ENCODE data around the gene FRMPD4. TPM values are rescaled to one million over a fixed set of nuclear protein-coding genes. Genes with fewer than 3 reads are reported as not detected.

Gene FRMPD4
- total RNA-seq, 2 donors from 2014 or later: 0.02 to 0.35 TPM

GRCh38 chrX:12722314-12722713, 584.0 kb downstream of the FRMPD4 start:
- intact Hi-C loops (cut with DNase I): no loop called here

DNA sequence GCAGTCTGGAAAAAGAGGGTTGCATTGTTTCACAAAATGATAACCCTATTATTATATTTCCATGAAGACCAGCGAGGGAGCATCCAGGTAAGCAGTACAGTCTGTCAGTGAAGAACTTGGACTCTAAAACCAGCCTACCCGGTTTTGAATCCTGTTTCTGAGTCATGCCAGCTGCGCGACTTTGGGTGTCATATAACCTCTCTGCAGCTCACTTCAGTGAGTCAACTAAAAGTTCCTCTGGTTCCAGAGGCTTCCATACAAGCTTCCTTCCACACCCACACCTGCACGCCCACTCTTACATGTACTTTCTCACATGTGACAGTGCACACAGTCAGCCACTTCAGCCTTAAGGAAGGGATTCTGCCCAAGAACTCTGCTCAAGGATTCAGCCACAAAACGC, 603.1 kb downstream of the FRMPD4 start:
- Histone ChIP-seq H3K4me1 (no peaks in the 10 kb centered on the region), H3K4me3 (no peak overlapping the region), H3K27me3 (no peaks in the 10 kb centered on the region), H3K36me3 (no peaks in the 10 kb centered on the region), H3K9ac (ENCODE audit: low read depth in 2 of 2, low read length in 2 of 2) (no peak overlapping the region), H3K27ac (no peak overlapping the region), H3K9me3 (no peaks in the 10 kb centered on the region)
- DNase-seq: no peak
- no peak for TF ChIP-seq CTCF (IDR thresholded peaks at IDR 0.05)
- intact Hi-C loops (cut with DNase I): no loop called here

More at GRCh38 chrX:12722314-12722713, 584.0 kb downstream of the FRMPD4 start:
- H3K36me3 ChIP-seq: no peaks in the 10 kb centered on the region
- no peaks in the 10 kb centered on the region for H3K9me3 ChIP-seq
- no peaks in the 10 kb centered on the region for H3K4me1 ChIP-seq
- H3K9ac ChIP-seq (ENCODE audit: low read depth in 2 of 2, low read length in 2 of 2): no peak overlapping the region
- no peak for DNase-seq
- no peak for TF ChIP-seq CTCF (IDR thresholded peaks at IDR 0.05)
- no peak overlapping the region for H3K27ac ChIP-seq
- H3K27me3 ChIP-seq: no peaks in the 10 kb centered on the region
- no peak overlapping the region for H3K4me3 ChIP-seq

DNA sequence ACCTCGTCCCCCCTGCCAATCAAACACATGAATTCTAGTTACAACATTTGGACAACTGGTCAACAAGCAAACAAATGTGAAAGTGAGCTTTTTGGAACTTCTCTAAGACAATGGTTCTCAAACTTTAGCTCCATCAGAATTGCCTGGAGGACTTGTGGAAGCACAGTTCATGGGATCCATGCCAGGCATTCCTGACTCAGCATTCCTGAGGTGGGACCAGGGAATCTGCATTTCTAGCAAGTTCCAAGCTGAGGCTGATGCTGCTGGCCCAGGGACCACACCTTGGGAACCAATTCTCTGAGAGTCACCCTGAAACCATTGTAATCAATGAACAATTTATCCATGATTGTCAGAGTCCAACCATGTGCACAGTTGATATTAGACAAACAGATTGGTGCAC, 609.2 kb downstream of the FRMPD4 start:
- DNase-seq: no peak
- intact Hi-C loops (cut with DNase I): no loop called here
- Histone ChIP-seq H3K9ac (ENCODE audit: low read depth in 2 of 2, low read length in 2 of 2) (no peak overlapping the region), H3K36me3 (no peaks in the 10 kb centered on the region), H3K9me3 (no peaks in the 10 kb centered on the region), H3K27ac (no peak overlapping the region), H3K4me3 (no peak overlapping the region), H3K27me3 (no peaks in the 10 kb centered on the region), H3K4me1 (no peaks in the 10 kb centered on the region)
- TF ChIP-seq CTCF (IDR thresholded peaks at IDR 0.05): no peak

DNA sequence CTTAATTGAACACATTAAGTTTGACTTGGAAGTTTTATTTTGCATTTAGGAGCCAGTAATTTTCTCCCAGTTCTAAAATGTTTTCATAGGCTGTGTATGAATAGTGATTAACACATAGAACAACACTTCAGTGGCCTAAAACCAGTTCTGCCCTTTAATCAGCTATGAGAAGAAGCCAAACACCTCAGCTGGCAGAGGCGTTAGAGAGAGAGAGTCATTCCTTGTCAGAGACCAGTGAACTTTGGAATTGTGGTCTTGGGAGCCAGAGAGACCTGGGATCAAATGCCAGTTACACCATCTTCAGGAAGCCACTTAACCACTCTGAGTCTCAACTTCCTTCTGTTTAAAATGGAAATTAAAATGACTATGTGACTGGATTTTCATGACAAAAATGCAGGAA, 613.6 kb downstream of the FRMPD4 start:
- no peak for DNase-seq
- Histone ChIP-seq H3K9me3 (no peaks in the 10 kb centered on the region), H3K27me3 (no peaks in the 10 kb centered on the region), H3K27ac (no peak overlapping the region), H3K4me3 (no peak overlapping the region), H3K4me1 (no peaks in the 10 kb centered on the region), H3K9ac (ENCODE audit: low read depth in 2 of 2, low read length in 2 of 2) (no peak overlapping the region), H3K36me3 (no peaks in the 10 kb centered on the region)
- intact Hi-C loops (cut with DNase I): no loop called here
- no peak for TF ChIP-seq CTCF (IDR thresholded peaks at IDR 0.05)

DNA sequence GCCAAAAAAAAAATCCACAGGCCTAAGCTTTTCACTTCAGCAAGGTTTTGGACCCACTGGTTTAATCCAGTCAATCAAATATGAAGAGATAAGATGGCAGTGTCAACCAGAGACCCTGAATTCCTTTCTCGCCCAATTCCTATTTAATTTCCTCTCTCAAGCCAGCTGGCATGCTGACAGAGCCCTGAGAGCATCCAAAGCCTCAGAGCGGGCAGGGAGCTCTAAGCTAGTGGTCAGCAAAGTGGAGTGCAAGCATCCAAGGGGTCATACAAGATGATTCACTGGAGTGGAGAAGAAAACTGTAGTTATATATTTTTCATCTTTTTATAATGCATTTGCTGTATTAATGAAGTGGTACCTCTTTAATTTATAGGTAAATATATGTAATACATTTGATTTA, 615.1 kb downstream of the FRMPD4 start:
- H3K27me3 ChIP-seq: no peaks in the 10 kb centered on the region
- no peak overlapping the region for H3K9ac ChIP-seq (ENCODE audit: low read depth in 2 of 2, low read length in 2 of 2)
- no peak overlapping the region for H3K4me3 ChIP-seq
- no peak overlapping the region for H3K27ac ChIP-seq
- no peak for TF ChIP-seq CTCF (IDR thresholded peaks at IDR 0.05)
- no peak for DNase-seq
- H3K9me3 ChIP-seq: no peaks in the 10 kb centered on the region
- H3K4me1 ChIP-seq: no peaks in the 10 kb centered on the region
- intact Hi-C loops (cut with DNase I): no loop called here
- H3K36me3 ChIP-seq: no peaks in the 10 kb centered on the region

- Histone ChIP-seq H3K27ac (no peak overlapping the region), H3K27me3 (no peaks in the 10 kb centered on the region), H3K4me3 (no peak overlapping the region), H3K9me3 (no peaks in the 10 kb centered on the region), H3K9ac (ENCODE audit: low read depth in 2 of 2, low read length in 2 of 2) (no peak overlapping the region), H3K36me3 (no peaks in the 10 kb centered on the region), H3K4me1 (no peaks in the 10 kb centered on the region)
- intact Hi-C loops (cut with DNase I): no loop called here
- DNase-seq: no peak
- no peak for TF ChIP-seq CTCF (IDR thresholded peaks at IDR 0.05)
These were observed 620.0 kb downstream of the FRMPD4 start for GRCh38 chrX:12758291-12758690.
